ENCODE results near the gene ACYP2. TPM values are rescaled to one million over a fixed set of nuclear protein-coding genes. Genes with fewer than 3 reads are reported as not detected.
"Not testable (repeated sequence)": the region's sequence is repeated elsewhere in the genome, so short reads cannot be mapped to it uniquely, and the experiment has no call there.

ACYP2 gene
- total RNA-seq, 4 donors from 2014 or later: 1.6 to 77.4 (median 11.4) TPM

DNA sequence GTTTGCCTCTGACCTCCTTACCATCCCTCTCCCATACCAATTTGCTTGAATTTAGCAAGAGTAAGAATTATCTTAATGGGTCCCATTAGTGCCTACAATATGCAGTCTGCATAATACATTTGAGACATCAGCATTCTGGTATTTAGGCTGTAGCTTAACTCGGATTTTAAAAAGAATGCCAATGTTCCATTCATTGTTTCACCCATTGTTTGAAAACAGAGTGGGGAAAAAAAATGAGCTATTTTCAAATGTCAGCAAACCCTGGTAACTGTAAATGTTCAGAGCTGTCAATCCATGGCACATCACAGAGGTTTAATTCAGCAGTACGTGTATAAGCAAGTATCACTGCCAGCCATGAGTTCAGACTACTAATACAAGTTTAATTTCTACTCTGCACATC is 202.6 kb downstream of the ACYP2 start:
- no peak overlapping the region for H3K4me3 ChIP-seq
- H3K9me3 ChIP-seq: no peaks in the 10 kb centered on the region
- intact Hi-C loops (cut with DNase I; ENCODE audit: low total_unique reads): loop anchor here (2.0 kb wide), 1 partner anchor 69 kb away; no protein-coding TSS in a partner anchor
- H3K27me3 ChIP-seq: no peaks in the 10 kb centered on the region
- no peaks in the 10 kb centered on the region for H3K36me3 ChIP-seq
- 75 to 80% methylated on average over 2 of the region's 2 CpGs for WGBS, 2 donors (ENCODE audit: low coverage in 1 of 2)
- TF ChIP-seq, protein P1, sequence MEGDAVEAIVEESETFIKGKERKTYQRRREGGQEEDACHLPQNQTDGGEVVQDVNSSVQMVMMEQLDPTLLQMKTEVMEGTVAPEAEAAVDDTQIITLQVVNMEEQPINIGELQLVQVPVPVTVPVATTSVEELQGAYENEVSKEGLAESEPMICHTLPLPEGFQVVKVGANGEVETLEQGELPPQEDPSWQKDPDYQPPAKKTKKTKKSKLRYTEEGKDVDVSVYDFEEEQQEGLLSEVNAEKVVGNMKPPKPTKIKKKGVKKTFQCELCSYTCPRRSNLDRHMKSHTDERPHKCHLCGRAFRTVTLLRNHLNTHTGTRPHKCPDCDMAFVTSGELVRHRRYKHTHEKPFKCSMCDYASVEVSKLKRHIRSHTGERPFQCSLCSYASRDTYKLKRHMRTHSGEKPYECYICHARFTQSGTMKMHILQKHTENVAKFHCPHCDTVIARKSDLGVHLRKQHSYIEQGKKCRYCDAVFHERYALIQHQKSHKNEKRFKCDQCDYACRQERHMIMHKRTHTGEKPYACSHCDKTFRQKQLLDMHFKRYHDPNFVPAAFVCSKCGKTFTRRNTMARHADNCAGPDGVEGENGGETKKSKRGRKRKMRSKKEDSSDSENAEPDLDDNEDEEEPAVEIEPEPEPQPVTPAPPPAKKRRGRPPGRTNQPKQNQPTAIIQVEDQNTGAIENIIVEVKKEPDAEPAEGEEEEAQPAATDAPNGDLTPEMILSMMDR (IDR thresholded peaks at IDR 0.05): no peak
- no peak for TF ChIP-seq POLR2AphosphoS5 (IDR thresholded peaks at IDR 0.05)
- H3K4me1 ChIP-seq: no peaks in the 10 kb centered on the region
- DNase-seq: no peak
- H3K27ac ChIP-seq: no peak overlapping the region
- in situ Hi-C loops (cut with MboI; ENCODE audit: low pct_ligation_motif_present in 1 of 4, low pct_unique_long_range_greater_than_20kb in 1 of 4, low sequenced_read_pairs in 3 of 4): no loop called here

DNA sequence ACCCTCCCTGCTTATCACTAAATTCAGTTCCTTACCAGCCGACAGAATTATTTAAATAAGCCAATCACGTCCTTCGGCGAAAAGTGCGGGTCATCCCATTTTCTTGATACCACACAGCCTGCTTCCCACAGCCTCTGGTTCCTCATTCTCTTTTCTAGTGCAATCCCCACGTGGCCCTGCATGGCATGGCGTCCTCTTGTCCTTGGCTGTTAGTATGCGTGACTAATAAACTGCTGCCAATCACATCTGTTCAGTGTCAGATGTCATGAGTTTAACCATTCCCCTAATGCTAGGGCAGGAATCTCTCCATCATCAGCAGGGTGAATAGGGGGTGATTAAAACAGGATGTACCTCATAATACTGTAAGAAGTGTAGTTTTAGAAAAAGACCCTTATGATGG is 203.4 kb downstream of the ACYP2 start:
- Histone ChIP-seq H3K27ac (no peak overlapping the region), H3K4me1 (no peaks in the 10 kb centered on the region), H3K27me3 (no peaks in the 10 kb centered on the region), H3K4me3 (no peak overlapping the region), H3K36me3 (no peaks in the 10 kb centered on the region), H3K9me3 (no peaks in the 10 kb centered on the region)
- TF ChIP-seq EP300 (IDR thresholded peaks at IDR 0.05; ENCODE audit: low read depth) (no peak), POLR2A (IDR thresholded peaks at IDR 0.05) (no peak), POLR2AphosphoS5 (IDR thresholded peaks at IDR 0.05) (no peak)
- TF ChIP-seq, protein P1 (IDR thresholded peaks at IDR 0.05): no peak
- DNase-seq: no peak
- WGBS, 2 donors (ENCODE audit: low coverage in 1 of 2): 88% methylated on average over 8 of the region's 8 CpGs; no CpG with 5 or more reads in 1 of the 2 donors
- intact Hi-C loops (cut with DNase I; ENCODE audit: low total_unique reads) (loop anchor here (2.0 kb wide), 1 partner anchor 68 kb away; no protein-coding TSS in a partner anchor), in situ Hi-C loops (cut with MboI; ENCODE audit: low pct_ligation_motif_present in 1 of 4, low pct_unique_long_range_greater_than_20kb in 1 of 4, low sequenced_read_pairs in 3 of 4) (no loop called here)

DNA sequence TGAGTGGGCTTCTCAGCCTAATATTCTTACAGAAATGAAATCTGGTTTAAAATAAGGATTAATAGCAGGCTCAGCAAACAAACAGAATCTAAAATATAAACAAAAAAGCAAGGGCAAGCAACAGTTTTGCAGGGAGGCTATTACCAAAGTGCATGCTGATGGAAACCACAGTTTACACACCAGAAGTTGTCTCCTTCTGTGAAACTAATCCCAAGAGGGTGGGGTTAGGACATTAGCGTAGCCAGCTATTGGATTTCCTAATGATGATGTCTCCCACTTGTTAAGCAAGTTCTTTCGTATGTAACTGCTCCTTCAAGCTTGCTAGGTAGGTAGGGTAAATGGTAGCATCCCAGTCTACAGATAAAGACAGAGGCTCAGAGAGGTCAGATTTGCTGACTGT is 205.6 kb downstream of the ACYP2 start:
- H3K36me3 ChIP-seq: no peaks in the 10 kb centered on the region
- no peak for DNase-seq
- no peak for TF ChIP-seq EP300 (IDR thresholded peaks at IDR 0.05; ENCODE audit: low read depth)
- TF ChIP-seq POLR2AphosphoS5 (IDR thresholded peaks at IDR 0.05): no peak
- TF ChIP-seq, protein P1 (IDR thresholded peaks at IDR 0.05): no peak
- no peak for TF ChIP-seq POLR2A (IDR thresholded peaks at IDR 0.05)
- H3K4me1 ChIP-seq: no peaks in the 10 kb centered on the region
- no peak overlapping the region for H3K27ac ChIP-seq
- 67% methylated on average over 1 to 2 of the region's 2 CpGs for WGBS, 2 donors (ENCODE audit: low coverage in 1 of 2)
- in situ Hi-C loops (cut with MboI; ENCODE audit: low pct_ligation_motif_present in 1 of 4, low pct_unique_long_range_greater_than_20kb in 1 of 4, low sequenced_read_pairs in 3 of 4) (no loop called here), intact Hi-C loops (cut with DNase I; ENCODE audit: low total_unique reads) (loop anchor here (10.0 kb wide), 1 partner anchor 134 kb away; the partner anchor contains the start of gene SPTBN1)
- no peak overlapping the region for H3K4me3 ChIP-seq
- H3K27me3 ChIP-seq: no peaks in the 10 kb centered on the region
- no peaks in the 10 kb centered on the region for H3K9me3 ChIP-seq

DNA sequence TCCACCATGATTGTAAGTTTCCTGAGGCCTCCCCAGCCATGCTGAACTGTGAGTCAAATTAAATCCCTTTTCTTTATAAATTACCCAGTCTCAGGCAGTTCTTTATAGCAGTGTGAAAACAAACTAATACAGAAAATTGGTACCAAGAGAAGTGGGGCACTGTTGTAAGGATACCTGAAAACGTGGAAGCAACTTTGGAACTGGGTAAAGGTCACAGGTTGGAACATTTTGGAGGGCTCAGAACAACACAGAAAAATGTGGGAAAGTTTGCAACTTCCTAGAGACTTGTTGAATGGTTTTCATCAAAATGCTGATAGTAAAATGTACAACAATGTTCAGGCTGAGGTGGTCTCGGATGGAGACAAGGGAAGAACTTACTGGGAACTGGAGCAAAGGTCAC is 209.1 kb downstream of the ACYP2 start:
- H3K27me3 ChIP-seq; H3K4me3 ChIP-seq; DNase-seq; in situ Hi-C loops (cut with MboI; ENCODE audit: low pct_ligation_motif_present in 1 of 4, low pct_unique_long_range_greater_than_20kb in 1 of 4, low sequenced_read_pairs in 3 of 4); H3K27ac ChIP-seq; H3K9me3 ChIP-seq; H3K4me1 ChIP-seq; H3K36me3 ChIP-seq: not testable (repeated sequence)
- 46 to 53% methylated on average over 2 of the region's 2 CpGs for WGBS, 2 donors (ENCODE audit: low coverage in 1 of 2)
- intact Hi-C loops (cut with DNase I; ENCODE audit: low total_unique reads): loop anchor here (10.0 kb wide), 1 partner anchor 130 kb away; the partner anchor contains the start of gene SPTBN1

DNA sequence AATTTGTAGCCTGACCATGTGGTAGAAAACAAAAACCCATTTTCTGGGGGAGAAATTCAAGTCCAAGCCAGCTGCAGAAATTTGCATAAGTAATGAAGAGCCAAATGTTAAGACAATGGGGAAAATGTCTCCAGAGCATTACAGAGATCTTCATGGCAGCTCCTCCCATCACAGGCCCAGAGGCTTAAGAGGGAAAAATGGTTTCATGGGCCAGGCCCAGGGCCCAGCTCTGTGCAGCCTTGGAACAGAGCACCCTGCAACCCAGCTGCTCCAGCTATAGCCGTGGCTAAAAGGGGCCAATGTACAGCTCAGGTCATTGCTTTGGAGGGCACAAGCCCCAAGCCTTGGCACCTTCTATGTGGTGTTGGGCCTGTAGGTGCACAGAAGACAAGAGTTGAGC is 209.7 kb downstream of the ACYP2 start:
- no peaks in the 10 kb centered on the region for H3K36me3 ChIP-seq
- no peak overlapping the region for H3K4me3 ChIP-seq
- intact Hi-C loops (cut with DNase I; ENCODE audit: low total_unique reads) (loop anchor here (10.0 kb wide), 1 partner anchor 130 kb away; the partner anchor contains the start of gene SPTBN1), in situ Hi-C loops (cut with MboI; ENCODE audit: low pct_ligation_motif_present in 1 of 4, low pct_unique_long_range_greater_than_20kb in 1 of 4, low sequenced_read_pairs in 3 of 4) (no loop called here)
- WGBS, 2 donors (ENCODE audit: low coverage in 1 of 2): 100% methylated on average over 1 of the region's 1 CpG; no CpG with 5 or more reads in 1 of the 2 donors
- H3K27me3 ChIP-seq: no peaks in the 10 kb centered on the region
- H3K27ac ChIP-seq: no peak overlapping the region
- no peaks in the 10 kb centered on the region for H3K9me3 ChIP-seq
- peaks cover 0 to 7% (median 3%) of the 10 kb centered on the region in 4 donors for H3K4me1 ChIP-seq
- no peak for TF ChIP-seq POLR2AphosphoS5 (IDR thresholded peaks at IDR 0.05)
- no peak for DNase-seq

All from transverse colon (tissue), 4 donors.